Measurements from ENCODE around the gene PPP3CB. TPM values are rescaled to one million over a fixed set of nuclear protein-coding genes. Genes with fewer than 3 reads are reported as not detected.

The PPP3CB gene
- total and polyA plus RNA-seq, 10 donors = 25.5 to 61.2 (median 39.7) TPM

- TF ChIP-seq POLR2A (IDR thresholded peaks at IDR 0.05) (no peak), POLR2AphosphoS5 (IDR thresholded peaks at IDR 0.05) (no peak)
- TF ChIP-seq, protein P1, sequence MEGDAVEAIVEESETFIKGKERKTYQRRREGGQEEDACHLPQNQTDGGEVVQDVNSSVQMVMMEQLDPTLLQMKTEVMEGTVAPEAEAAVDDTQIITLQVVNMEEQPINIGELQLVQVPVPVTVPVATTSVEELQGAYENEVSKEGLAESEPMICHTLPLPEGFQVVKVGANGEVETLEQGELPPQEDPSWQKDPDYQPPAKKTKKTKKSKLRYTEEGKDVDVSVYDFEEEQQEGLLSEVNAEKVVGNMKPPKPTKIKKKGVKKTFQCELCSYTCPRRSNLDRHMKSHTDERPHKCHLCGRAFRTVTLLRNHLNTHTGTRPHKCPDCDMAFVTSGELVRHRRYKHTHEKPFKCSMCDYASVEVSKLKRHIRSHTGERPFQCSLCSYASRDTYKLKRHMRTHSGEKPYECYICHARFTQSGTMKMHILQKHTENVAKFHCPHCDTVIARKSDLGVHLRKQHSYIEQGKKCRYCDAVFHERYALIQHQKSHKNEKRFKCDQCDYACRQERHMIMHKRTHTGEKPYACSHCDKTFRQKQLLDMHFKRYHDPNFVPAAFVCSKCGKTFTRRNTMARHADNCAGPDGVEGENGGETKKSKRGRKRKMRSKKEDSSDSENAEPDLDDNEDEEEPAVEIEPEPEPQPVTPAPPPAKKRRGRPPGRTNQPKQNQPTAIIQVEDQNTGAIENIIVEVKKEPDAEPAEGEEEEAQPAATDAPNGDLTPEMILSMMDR (IDR thresholded peaks at IDR 0.05 in 8 of 11, conservative IDR thresholded peaks at IDR 0.05 in 3 of 11) = no peak
- WGBS, 5 donors = 83 to 96% (median 94%) methylated on average over 3 of the region's 3 CpGs
- Histone ChIP-seq H3K27me3 (replicated peaks in 1 of 7) (no peaks in the 10 kb centered on the region), H3K9me3 (no peaks in the 10 kb centered on the region), H3K27ac (no peak overlapping the region), H3K4me3 (no peak overlapping the region), H3K4me1 (no peaks in the 10 kb centered on the region), H3K36me3 (peaks cover 0 to 80% (median 45%) of the 10 kb centered on the region in 6 donors)
- intact Hi-C loops (cut with DNase I; ENCODE audit: low total_unique reads) = no loop called here
- DNase-seq = no peak
Observed at GRCh38 chr10:73424478-73424877, 71.3 kb downstream of the PPP3CB start.

GRCh38 chr10:73423309-73423708, 72.5 kb downstream of the PPP3CB start:
- no peaks in the 10 kb centered on the region for H3K4me1 ChIP-seq
- peaks cover 0 to 68% (median 45%) of the 10 kb centered on the region in 6 donors for H3K36me3 ChIP-seq
- H3K4me3 ChIP-seq = no peak overlapping the region
- no peak for DNase-seq
- no peaks in the 10 kb centered on the region for H3K9me3 ChIP-seq
- no peak overlapping the region for H3K27ac ChIP-seq
- TF ChIP-seq POLR2A (IDR thresholded peaks at IDR 0.05) = no peak
- TF ChIP-seq, protein P1 (IDR thresholded peaks at IDR 0.05 in 8 of 11, conservative IDR thresholded peaks at IDR 0.05 in 3 of 11) = no peak
- TF ChIP-seq POLR2AphosphoS5 (IDR thresholded peaks at IDR 0.05) = no peak
- no peaks in the 10 kb centered on the region for H3K27me3 ChIP-seq (replicated peaks in 1 of 7)
- intact Hi-C loops (cut with DNase I; ENCODE audit: low total_unique reads) = no loop called here

DNA sequence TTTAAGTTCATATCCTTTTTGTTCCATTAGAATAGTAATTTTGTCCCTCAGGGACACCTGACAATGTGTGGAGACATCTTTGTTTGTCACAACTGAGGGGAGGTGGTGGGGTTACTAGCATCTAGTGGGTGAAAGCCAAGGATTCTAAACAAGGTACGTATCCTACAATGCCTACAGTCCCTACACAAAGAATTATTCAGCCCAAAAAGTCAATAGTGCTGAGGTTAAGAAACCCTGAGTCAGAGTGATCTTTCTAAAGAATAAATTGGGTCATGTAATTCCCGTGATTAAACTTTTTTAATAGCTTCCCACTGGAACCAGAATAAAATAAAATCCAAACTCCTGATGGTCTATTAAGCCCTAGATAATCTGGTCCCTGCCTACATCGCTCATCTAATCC, 79.3 kb downstream of the PPP3CB start:
- 91 to 96% (median 94%) methylated on average over 3 of the region's 3 CpGs for WGBS, 5 donors
- DNase-seq = no peak
- peaks cover 0 to under 1% (median 0%) of the 10 kb centered on the region in 6 donors for H3K36me3 ChIP-seq
- H3K27ac ChIP-seq = no peak overlapping the region
- no peak overlapping the region for H3K4me3 ChIP-seq
- intact Hi-C loops (cut with DNase I; ENCODE audit: low total_unique reads) = no loop called here
- TF ChIP-seq POLR2A (IDR thresholded peaks at IDR 0.05) (no peak), POLR2AphosphoS5 (IDR thresholded peaks at IDR 0.05) (no peak)
- TF ChIP-seq, protein P1 (IDR thresholded peaks at IDR 0.05 in 8 of 11, conservative IDR thresholded peaks at IDR 0.05 in 3 of 11) = no peak
- no peaks in the 10 kb centered on the region for H3K9me3 ChIP-seq
- H3K27me3 ChIP-seq (replicated peaks in 1 of 7) = no peaks in the 10 kb centered on the region
- peaks cover 15 to 29% (median 24%) of the 10 kb centered on the region in 6 donors for H3K4me1 ChIP-seq

DNA sequence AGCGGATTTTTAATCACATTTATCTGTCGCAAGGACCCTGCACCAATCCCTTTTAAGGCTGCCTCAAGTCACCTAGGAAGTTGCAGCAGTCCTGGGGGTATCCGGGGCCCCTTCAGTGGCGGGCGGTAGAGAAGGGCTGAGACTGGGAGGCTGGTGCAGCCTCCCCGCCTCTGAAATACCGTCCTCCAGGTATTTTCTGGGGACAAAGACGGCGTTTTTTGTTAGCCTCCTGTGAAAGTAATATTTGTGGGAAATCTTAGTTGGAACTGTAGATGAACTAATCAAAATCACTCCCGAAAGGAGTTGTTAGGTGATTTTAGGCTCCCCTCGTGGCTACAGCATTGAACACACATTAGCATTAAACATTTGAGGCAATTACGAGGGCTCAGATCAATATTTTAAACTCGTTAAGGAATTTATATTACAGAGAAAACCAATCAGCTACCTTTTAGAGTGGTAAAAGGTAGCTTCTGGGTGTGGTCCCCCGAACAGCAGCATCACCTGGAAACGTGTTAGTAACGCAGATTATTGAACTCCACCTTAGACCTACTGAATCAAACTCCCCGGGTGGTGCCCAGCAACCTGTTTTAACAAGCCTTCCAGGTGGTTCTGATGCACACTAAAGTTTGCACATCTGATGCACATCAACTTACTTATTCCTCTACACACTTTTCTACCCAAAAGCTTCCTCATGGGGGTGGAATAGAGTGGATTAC, 81.4 kb downstream of the PPP3CB start:
- peak overlapping the region; percentile 78 to 98 (median 96) for H3K27ac ChIP-seq
- TF ChIP-seq POLR2A (IDR thresholded peaks at IDR 0.05) (no peak), POLR2AphosphoS5 (IDR thresholded peaks at IDR 0.05) (no peak)
- TF ChIP-seq, protein P1 (IDR thresholded peaks at IDR 0.05 in 8 of 11, conservative IDR thresholded peaks at IDR 0.05 in 3 of 11) = peak in 1 of 11 experiments; percentile 23
- no peaks in the 10 kb centered on the region for H3K27me3 ChIP-seq (replicated peaks in 1 of 7)
- intact Hi-C loops (cut with DNase I; ENCODE audit: low total_unique reads) = no loop called here
- no peaks in the 10 kb centered on the region for H3K9me3 ChIP-seq
- DNase-seq = no peak
- H3K4me3 ChIP-seq = peak overlapping the region; percentile 72 to 98 (median 88)
- WGBS, 5 donors = 4 to 6% (median 6%) methylated on average over 16 to 17 of the region's 17 CpGs
- H3K36me3 ChIP-seq = peaks cover 0 to 3% (median 0%) of the 10 kb centered on the region in 6 donors
- H3K4me1 ChIP-seq = peaks cover 15 to 49% (median 36%) of the 10 kb centered on the region in 6 donors

Measured in spleen (tissue), 11 donors.